HK-2 (cell line): Measurements from ENCODE around the gene PHC3.
"Not testable (repeated sequence)": the region's sequence is repeated elsewhere in the genome, so short reads cannot be mapped to it uniquely, and the experiment has no call there.

Experiments used
- DNase-seq: peaks from one replicate; pipeline ENCODE4 v3.0.0-alpha.2; 2018; ENCODE audit not compliant: unreplicated experiment

The PHC3 gene

DNA sequence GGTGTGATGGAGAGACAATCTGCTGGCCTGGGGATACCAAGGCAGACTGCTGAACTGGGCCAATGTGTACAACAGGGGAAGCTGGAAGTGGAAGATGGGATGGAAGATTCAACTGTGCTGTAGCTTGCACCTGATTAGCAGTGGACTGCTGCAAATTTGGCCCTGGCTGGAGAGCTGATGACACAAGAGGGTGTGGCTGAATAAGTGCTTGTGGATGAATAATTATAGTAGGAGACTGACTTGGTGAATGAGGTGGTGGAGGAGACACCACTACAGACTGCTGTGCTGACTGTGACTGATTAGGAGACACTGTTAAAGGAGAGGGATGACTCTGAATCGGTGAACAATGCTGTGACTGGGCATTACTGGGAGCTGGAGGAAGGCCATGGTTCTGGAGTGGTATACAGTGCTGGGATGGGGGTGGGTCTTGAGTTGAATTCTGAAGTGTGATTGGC is 52.5 kb downstream of the PHC3 start:
- DNase-seq: no peak

DNA sequence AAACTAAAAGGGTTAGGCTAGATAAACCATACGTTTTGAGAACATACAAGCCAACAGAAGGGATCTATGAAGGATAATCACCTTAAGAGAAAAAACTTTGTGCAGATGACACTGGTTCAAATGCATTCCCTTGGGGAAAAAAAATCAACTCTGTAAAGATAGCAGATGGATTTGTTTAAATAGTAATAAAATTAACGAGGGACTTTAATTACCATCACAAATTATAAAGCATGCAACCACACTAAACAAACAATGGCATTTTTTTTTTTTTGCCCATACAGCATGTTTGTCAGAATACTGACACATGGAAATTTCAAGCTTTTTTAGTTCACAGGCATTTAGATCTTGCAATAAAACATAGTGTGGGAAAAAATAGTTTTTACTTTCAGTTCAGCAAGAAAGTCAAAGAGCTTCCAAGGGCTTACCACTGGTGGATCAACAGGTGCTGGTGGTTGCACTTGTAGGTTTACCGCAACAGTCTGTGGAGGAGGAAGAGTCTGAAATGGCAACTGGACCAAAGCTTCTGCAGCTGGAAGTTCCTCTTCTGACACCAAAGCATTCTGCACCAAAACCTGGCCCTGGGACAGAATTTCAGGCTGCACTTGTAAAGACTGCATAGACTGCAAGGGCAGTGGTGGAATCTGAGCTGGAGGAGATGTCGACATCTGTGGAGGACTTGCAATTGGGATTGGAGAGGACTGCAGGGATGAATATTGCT is 53.1 kb downstream of the PHC3 start:
- DNase-seq: no peak

DNA sequence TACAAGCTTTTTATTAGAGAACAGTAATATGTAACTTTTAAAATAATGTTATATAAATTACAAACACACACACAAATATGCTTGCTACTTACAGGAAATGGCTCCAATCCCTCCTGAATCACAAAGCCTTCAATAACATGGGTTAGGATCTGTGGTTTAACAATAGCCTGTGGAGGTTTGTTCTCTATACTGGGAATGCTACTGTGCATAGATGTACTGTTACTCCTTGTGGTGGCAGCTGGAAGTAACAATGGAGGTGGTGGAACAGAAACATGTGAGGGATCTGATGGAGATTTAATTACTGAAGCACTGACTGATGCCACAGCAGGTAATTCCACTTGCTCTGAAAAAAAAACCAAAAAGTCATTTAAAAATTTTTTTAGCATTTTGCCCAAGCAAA is 64.4 kb downstream of the PHC3 start:
- DNase-seq: no peak

DNA sequence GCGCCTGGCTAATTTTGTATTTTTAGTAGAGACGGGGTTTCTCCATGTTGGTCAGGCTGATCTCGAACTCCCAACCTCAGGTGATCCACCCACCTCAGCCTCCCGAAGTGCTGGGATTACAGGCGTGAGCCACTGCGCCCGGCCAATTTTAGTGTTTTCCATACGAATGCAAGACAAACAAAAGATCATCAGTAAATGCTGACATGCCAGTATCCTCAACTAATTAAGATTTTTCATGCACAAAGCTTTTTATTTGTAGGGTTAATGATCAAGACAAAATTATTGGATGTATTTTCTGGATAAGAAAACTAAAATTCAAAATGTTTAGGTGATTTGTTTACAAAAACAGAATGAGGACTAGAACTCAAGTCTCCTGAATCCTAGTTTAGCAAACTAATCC is 67.4 kb downstream of the PHC3 start:
- DNase-seq: not testable (repeated sequence)

DNA sequence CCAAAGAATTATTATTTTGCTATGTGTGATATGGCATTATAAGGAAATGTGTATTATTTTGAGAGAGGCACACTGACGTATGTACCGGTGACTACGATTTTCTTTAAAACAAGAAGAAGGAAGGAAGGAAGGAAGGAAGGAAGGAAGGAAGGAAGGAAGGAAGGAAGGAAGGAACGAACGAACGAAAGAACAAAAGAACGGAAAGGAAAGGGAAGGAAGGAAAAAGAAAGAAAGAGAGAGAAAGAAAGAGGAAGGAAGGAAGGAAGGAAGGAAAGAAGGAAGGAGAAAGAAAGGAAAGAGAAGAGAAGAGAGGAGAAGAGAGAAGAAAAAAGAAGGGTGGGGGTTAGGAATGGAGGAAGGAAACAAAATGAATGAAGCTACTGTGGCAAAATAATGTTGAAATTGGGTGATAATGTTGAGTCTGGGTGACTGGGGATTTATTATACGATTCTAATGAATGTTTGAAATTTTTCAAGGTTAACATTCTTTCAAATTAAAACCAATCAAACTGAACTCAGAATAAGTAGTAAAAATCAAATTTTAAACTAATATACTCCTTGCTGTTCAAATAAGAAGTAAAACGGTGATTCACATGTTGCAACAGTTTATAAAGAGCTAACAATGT is 70.3 kb downstream of the PHC3 start:
- DNase-seq: no peak

DNA sequence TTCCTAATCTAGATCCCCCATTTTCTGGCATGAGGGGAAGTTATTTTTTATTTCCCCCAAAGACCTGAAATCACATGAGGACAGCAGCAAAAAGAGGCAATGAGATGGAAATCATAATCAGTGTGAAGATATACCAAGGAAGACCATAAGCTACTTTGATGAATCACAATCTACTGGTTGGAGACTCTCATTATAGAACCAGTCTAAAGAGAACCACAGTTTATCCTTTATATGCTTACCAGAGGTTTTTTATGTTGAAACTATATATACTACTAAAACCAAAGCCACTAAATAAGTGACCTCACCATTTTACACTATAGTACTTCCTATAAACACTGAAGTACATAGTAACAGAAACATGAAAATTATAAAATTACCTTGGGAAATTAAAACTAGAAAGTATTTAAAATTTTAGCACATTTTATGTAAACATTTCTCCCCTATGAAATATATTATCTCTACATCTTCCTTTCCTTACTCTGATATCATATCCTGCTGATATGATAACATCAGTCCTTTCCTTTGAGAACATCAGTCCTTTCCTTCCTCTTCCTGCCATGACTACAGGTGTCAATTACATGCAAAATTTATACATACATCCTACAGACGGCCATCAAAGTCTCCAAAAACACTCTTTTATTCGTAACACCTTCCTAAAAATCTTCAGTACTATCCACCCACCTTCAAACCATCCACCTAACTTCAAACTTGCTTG is 71.8 kb downstream of the PHC3 start:
- no peak for DNase-seq

DNA sequence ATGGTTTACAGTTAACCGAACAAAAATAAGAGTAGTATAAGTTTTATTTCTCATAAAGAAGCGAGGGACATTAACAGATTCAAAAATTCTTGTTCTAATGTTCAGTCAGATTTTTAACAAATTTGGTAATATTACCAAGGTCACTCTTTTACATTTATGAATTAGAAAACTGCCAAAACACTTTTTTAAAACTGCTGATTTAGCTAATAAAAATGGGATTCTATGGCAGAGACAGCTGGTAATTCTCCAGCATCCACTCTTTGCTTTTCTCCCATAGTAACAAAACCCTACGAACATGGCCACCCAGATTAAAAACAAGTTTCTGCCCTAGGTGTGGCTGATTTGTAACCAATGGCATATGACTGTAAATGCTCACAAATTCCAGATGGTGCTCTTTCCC is 72.6 kb downstream of the PHC3 start:
- no peak for DNase-seq

DNA sequence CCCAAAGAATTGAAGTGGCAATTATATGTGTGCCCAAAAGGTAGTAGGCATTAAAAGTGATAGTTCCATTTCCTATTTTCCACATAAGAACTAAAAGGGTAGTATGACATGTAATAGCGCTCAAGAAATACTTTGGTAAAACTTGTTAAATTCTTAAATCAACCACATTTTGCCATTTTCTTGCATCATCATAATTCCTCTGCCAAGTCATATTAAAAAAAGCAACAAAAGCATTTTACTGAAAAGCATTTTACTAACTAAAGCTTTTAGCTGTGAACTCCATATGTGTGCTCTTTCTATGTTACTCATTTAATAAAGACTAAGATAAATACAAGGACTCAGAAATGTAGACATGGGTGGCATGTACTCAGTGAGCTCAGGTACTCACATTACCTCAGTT is 73.6 kb downstream of the PHC3 start:
- DNase-seq: no peak

DNA sequence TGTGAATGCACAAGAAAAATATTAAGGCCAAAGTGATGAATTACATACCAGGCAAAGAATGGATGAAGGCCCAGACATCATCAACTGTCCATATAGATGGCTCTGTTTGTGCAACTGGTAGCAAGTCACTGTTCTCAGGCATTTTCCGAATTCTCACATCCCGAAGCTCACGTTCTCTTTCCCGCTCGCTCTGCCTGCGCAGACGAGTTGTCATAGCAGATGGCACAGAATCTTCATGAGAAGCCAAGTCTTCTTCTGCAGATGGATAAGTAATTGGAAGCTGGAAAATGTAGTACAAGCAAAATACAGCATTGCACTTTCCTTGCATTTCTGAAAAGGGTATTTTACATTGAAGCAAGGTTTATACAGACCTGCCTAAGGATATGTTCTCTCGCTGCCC is 79.1 kb downstream of the PHC3 start:
- DNase-seq: no peak

DNA sequence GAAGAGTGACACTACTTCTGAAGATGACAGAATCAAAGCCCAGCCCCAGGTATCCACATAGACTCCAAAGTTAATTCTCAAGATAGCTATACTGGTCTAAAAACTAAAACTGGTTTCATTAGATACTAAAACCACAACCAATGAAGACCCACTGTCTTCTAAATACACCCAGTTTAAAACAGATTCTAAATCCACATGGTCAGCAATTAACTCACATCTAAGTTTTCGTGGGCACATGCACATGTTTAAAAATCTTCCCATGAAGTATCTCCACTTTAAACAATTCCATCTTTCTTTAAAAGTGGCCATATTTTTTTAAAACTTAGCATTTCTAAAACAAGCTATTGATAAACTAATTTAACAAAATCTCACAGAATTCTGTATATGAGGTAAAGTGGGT is 80.6 kb downstream of the PHC3 start:
- DNase-seq: no peak

DNA sequence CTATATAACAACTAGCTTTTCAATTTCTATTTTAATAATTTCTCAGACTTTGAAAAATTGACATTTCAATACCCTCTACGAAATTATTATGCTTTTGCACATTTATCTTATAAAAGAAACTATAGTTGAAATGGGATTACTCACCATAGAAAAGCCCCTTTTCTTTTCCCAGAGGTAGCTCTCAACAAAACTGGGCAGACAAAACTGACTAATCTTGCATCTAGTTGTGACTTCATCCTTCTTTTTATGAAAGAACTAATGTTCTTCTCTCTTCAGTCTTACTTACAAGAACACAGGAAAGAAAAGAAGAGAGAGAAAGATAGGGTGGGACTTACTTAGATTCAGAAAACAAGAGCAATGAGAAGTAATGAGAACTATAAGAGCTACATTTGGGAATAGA is 82.8 kb downstream of the PHC3 start:
- no peak for DNase-seq

DNA sequence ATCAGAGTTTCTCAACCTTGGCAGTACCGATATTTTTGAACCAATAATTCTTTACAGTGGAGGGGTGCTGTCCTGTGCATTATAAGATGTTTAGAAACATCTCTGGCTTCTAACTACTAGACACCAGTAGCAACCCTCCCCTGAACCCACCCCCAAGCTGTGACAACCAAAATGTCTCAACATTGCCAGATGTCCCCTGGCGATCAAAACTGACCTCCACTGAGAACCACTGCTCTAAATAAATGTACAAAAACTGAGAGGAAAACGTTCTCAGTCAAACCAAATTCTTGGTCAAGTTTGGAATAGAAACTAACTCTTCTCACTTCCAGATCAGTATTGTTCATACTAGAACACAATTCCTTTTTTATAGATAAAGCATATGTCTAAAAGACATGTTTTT is 85.2 kb downstream of the PHC3 start:
- no peak for DNase-seq

DNA sequence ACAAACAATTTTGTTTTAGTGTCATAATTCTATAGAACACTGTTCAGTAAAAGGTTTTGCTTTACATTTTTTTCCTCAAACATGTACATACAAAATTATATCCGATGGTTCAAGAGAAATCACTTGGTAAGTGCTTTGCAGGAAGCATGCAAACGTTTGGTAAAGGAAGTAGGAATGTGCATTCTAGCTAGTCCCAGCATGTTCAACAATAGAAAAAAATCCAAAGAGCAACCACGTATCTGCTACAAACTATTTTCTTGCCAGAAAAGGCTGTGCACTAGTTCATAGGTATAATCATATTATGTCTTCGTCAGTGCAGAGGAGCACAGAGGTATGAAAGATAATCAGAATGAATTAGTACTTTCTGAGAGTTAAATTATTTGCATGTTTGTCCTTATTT is 85.8 kb downstream of the PHC3 start:
- DNase-seq: no peak

DNA sequence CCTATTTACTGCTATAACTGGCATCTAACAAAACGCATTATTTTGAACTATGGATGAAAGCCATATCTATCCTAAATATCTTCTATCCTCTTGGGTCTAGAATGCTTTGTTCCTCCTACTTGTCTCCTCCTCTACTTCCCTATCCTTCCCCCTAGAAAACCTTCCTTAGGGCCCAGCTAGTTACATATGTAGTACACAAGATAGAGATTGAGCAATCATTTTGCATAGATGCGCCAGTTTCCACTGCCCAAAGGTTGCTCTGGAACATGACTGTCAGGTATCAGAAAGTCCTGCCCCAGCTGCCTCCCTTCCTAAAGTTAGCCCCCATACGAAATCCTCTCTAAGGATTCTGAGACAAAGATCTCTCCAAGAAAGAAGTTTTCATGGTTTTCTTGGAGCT is 88.6 kb downstream of the PHC3 start:
- DNase-seq: no peak

DNA sequence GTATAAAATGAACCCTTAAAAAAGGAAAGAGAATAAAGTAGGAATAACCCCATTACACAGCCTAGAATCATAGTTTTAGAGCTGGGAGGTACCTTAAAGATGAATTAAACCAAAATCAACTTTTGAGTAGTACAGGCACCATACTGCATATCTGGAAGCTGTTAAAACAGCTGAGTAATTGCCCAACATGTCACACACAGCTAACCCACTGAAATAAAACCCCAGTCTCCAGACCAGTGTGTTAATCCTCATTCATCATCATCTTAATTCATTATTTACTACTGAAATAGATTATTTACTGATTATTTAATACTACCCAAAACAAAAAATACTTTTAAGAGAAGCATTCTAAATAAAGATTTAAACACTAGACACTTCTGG is 90.9 kb downstream of the PHC3 start:
- DNase-seq: no peak

DNA sequence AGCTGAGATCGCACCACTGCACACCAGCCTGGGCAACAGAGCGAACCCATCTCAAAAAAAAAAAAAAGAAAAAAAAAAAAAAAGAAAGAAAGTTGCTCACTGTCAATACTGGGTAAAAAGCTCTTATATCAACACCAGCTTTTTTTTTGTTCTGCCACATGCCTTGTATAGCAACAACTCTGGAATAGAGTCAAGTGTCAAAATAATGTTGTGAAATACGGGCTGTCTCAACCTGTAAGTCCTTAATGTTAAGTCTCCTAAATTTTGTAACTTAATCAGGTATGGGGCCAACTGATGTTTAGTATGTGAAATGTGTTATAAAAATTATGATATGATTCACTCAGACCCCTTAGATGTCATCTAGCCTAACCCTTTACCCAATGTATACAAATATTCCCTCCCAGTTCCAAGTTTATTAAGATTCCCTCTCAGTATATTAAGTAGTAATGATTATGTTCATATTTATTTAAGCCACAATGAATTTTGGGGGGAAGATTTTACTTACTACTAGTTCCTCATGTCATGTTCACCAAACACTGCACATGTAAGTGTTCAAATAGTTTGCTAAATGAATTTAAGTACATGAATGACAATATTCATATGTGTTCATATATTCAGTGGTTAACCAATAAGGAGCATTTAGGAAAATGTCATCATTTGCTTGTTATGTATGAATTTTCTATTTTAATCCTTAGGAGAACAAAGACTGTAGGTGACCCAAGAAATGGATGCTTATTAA is 91.5 kb downstream of the PHC3 start:
- no peak for DNase-seq

DNA sequence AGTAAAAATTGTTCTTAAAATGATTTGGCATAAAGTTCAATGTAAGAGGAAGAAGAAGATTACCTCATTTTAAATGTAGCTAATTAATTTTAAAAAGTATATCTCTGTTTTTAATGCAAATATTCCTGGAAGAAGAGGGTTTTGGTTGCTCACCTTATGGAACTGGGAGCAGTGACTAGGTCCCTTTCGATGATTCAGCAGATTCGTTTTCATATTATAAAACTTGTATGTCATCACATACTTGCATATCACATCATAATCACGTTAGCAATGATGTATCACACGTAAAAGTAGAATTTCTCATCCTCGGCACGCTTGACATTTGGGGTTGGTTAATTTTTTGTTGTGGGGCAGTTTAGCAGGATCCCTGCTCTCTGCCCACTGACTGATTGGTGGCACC is 96.1 kb downstream of the PHC3 start:
- no peak for DNase-seq

DNA sequence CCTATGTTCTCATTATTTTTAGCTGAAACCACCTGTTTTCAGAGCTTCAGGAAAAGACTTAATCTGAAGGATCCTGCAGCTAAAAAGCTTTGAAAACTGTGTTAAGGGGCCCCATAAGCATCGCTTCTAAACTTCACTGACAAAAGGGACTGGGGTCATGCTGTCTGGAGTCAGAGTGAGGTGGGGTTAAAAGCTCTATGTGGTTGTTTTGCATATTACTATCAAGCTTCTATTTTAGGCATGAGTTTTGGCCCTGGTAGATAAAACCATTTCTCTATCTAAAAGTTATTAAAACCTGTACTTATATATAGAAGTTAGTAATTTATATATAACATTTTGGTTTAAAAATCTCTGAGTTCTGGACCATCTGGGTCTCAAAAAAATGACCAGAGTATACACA is 98.2 kb downstream of the PHC3 start:
- no peak for DNase-seq

DNA sequence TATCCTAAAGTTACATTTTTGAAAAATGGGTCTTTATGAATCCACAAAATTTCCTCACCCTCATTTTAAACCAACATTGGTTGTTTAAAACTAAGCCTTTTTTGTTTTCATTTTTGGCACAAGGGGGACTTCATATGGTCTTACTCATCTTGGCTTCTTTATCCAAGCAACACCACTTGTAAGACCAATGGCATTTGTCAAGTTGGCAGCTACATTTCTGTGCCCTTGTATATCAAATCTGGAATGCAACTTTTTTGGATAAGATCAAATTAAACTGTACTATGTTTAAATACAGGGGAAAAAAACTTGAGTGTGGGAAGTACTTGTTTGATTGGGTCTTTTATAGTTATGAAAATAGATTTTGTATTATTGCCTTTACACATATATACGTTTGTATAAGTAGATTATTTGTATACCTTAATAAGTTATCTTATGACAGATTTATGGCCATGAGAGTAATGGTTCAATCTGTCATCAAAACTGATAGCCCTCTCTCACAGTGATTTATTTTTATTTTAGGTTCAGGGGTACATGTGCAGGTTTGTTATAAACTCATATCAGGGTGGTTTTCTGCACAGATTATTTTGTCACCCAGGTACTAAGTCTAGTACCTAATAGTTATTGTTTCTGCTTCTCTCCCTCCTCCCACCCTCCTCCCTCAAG is 100.3 kb downstream of the PHC3 start:
- DNase-seq: no peak

DNA sequence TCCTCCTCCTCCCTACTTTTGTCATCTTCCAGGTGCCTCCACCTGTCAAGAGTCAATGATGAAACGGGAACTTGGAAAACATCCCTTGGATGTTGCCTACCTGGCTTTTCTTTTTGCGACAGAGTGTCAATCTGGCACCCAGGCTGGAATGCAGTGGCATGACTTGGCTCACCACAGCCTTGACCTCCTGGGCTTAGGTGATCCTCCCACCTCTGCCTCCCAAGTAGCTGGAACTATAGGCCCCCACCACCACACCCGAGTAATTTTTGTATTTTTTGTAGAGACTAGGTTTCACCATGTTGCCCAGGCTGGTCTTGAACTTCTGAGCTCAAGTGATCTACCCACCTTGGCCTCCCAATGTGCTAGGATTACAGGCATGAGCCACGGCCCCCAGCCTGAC is 100.9 kb downstream of the PHC3 start:
- DNase-seq: no peak

DNA sequence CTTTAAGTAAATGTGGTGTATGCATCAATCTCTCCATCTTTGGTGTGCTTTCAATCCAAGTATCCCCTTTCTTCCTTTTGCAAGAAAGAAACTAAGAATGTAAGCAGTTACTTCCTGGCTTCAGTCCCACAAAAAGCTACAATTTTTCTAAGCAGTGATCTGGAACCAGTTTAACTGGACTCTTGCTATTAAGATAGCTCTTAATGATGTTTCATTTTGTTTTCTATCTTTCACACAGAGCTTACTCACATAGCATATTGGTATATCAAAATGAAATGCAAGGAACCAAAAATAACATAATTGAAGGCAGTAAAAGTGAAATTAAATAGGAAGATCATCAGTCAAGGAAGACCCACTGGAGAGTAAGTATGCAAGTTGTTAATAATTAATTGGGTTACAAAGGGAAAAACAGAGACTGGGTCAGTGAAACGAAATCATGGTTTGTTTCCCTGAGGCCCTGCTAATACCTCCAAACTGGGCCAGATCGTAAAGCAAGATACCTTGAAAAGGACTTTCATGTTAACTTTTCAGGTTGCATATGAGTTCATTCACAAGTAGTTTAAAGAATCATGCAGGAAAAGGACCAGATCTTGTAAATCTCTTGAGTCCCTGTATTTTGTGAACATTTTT is 101.9 kb downstream of the PHC3 start:
- no peak for DNase-seq
